ENCODE results near the gene MYO3B.
A peak's percentile ranks its signal among the peaks of the same experiment; 100 is the strongest.
"Not testable (repeated sequence)": the region's sequence is repeated elsewhere in the genome, so short reads cannot be mapped to it uniquely, and the experiment has no call there.

Gene MYO3B

DNA sequence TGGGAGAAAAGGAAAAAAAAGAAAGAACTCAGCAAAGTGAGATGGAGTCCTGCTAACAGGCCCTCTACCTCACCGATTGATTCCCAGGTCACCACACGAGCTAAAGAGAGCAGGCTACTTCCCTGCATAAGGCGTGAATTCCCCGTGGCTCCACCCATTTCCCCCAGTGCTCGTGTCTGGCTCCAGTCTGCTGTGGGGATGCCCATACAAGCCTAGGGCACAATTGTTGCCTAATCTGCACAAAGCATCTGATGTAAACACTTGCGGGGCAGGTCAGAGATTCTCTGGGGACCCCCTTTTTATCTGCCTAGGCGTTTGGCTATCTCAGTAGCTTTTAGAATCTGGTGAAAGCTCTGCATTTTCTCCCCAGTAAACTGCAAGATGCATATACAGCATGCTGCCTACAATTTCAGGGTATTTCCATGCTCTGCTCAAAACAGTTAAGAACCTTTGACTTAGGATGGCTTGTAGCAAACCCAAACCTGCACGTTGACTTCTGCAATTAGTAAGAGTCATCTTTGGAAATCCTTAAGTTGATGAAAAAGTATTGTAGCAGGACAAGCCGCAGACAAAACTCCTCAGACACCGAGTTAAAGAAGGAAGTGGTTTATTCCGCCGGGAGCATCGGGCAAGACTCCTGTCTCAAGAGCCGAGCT is 34.8 kb downstream of the MYO3B start:
- no peak for DNase-seq

- DNase-seq, result not testable (repeated sequence)
These were observed 35.3 kb downstream of the MYO3B start for GRCh38 chr2:170213281-170213625.

- DNase-seq, result no peak
These were observed 35.7 kb downstream of the MYO3B start for GRCh38 chr2:170213651-170214050.

- no peak for DNase-seq
These were observed 36.5 kb downstream of the MYO3B start for GRCh38 chr2:170214309-170214948.

DNA sequence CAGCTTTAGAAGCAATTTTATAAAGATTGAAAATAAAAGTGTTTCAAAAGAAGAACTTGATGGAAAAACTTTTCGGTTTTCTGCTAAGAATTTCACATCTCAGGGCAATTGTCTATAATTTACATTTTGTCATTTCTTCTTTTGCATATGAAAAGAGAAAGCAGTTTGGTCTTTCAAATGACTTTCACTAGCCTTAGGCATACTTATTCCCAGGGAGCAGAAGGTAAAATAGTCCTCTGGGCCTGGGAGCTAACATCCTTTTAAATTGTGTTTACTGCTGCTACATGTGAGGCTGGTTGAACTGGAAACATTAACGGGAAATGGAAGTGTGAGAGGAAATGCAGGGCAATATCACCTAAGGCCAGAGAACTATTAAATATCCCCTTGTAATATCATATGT is 37.1 kb downstream of the MYO3B start:
- DNase-seq, result no peak

GRCh38 chr2:170216428-170216827 is 38.5 kb downstream of the MYO3B start:
- no peak for DNase-seq

GRCh38 chr2:170216981-170217380 is 39.0 kb downstream of the MYO3B start:
- DNase-seq, result no peak

GRCh38 chr2:170217778-170218251 is 39.9 kb downstream of the MYO3B start:
- DNase-seq, result no peak

DNA sequence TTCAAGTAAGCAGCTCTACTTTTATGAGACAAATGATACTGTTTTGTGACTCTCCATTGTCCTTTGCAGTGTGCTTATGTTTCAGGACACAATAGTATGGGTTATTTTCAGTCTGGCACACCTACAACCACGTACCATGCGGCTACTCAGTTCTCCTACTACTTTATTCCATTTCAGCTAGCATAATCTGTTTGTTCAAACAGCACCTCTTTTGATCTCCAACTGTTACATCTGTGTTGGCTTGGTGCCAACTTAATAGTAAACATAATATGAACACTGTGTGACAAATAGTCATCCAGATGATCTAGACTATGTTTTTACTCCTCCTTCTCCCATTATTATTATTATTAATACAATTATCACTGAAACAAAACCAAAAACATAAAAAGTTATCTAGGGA is 40.5 kb downstream of the MYO3B start:
- DNase-seq, result peak; percentile 82

DNA sequence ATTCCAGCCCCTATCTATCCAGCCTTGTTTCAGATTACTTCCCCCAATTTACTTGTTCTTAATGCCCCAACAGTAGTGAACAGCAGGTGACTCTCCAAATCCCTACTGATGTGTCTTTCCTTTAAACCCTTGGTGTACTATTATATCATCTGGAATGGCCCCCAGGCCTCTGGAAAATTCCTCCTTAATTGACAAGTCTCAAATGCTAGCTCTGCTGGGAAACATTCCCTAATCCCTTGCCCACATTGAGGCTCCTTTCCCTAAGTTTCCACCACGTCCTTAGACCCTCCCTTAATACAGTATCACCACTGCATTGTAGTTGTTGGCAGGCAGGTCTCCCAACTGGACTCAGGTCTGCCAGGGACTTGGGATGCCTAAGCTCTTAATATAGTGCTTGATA is 41.0 kb downstream of the MYO3B start:
- peak; percentile 55 for DNase-seq

DNA sequence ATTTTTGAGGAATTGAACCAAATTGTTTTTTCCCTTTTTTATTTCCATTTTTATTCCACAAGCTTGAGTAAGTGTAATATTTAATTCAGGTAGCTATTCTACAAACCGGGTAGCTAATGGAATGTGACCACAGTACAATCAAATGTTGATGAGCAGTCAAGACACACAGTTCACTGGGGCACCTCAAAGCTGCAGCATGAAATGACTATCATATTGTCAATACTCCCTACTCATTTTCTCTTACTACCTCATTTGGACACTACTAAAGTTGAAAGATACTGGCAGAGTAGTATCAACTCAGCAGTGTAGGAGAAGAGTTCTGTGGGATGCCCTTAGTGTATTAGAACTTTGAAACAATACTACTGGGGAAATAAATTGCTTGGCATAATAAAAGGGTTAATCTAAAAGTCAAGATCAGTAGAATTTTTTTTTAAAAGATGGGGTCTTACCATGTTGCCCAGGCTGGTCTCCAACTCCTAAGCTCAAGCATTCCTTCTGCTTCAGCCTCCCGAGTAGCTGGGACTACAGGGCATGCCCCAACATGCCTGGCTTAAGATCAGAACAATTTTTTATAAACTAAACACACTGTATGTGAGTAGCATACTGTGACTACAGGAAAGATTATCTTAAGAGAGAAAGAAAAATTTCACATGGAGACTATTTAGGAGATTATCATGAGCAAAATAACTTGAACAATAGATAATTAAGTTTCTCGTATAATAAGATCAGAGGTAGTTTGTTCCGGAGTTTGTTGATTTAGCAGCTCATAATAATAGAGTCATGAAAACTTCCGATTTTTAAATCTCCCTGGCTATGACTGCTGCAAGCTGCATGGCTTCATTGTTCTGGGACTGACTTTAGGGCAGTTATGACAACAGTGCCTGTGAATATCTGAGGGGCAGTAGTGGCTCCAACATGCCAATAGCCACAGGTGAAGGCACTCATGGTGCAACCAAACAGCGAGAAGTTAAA is 43.7 kb downstream of the MYO3B start:
- DNase-seq, result no peak

GRCh38 chr2:170222298-170222697 is 44.4 kb downstream of the MYO3B start:
- DNase-seq, result no peak

GRCh38 chr2:170222842-170223241 is 44.9 kb downstream of the MYO3B start:
- no peak for DNase-seq

GRCh38 chr2:170224692-170225294 is 46.8 kb downstream of the MYO3B start:
- DNase-seq, result peak; percentile 82

- no peak for DNase-seq
These were observed 48.3 kb downstream of the MYO3B start for GRCh38 chr2:170226216-170226615.

GRCh38 chr2:170227507-170227947 is 49.6 kb downstream of the MYO3B start:
- DNase-seq, result no peak

DNA sequence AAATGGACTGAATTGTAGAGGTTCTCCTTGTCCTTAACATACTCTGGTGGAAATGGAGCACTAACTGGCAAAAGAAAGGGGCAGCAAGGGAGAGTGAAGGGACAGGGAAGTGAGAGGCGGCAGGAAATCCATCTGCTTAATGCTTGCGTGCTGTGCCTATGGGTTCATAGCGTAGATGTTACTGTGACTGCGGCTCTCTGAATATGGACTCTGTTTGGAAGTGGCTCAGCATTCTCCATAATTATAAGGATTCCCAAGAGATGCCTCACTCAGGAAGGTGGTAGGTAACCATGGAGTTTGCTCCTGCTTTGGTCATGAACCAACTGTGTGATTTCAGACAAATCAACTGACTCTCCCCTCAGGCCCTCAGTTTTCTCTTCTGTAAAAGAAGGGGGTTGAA is 50.0 kb downstream of the MYO3B start:
- peak; percentile 13 for DNase-seq

- DNase-seq, result no peak
These were observed 50.5 kb downstream of the MYO3B start for GRCh38 chr2:170228429-170228828.

DNA sequence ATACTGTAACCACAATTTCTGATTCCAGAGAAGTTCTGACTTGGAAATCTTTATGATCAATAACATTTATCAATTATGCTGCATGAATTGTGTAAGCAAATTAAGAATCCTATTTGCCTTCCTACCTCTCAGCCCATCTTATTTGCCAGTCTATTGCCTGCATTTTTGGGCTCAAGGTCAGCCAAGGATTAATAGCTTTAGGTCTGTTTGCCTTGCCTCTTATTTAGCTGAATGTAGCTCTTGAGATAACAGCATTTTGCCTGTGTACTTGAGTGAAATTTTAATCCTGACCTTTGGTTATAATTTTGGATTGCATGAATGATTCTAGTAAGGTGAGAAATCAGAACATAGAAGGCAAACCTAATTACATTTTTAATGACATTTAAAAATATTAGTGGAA is 51.2 kb downstream of the MYO3B start:
- DNase-seq, result peak; percentile 83

DNA sequence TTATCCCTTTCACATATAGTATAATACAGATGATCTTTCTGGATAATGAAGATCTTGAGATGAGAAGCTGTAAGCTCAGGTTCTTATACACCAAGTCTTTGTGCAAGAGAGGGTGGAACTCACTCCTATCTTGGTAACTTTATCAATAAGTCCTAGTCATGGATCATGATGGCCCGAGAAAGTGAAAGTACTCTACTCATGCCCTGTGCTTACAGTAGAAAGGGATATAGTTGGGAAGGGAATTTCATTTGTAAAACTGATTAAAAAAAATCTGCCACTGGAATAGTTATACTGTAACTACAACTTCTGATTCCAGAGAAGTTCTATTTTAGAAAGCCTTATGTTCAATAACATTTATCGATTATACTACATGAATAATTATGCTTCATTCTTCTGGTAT is 51.8 kb downstream of the MYO3B start:
- DNase-seq, result no peak

DNA sequence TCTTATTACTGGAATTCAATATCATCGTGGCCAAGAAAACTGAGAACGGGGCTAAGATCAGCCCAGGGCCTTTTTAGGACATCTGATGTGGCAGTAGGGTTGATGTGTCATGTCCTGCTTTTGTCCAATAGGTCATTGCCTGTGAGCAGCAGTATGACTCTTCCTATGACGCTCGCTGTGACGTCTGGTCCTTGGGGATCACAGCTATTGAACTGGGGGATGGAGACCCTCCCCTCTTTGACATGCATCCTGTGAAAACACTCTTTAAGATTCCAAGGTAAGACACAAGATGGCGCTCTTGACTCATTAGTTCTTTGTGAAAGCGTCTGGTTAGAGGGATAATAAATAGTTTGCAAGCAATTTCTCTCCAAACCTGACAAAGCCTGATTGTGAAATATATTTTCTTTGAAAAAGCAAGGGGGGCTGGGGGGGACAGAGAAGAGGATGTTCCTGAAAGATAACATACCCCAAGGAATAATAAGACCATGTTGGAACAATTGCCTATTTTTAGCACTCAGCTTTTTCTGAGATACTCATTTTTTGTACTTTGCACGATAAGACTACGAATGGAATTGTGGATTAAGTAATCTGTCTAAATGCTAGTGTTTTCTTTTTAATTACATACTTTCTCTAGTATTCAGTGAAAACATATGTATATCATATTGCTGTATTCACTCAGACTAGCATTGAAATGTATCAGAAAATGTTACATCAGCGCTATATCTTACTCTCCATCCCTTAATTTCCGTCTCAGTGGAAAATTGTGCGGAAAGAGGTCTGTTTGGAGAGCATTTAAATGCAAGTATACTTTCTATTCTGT is 58.1 kb downstream of the MYO3B start:
- peak; percentile 76 for DNase-seq

GRCh38 chr2:170236680-170237047 is 58.7 kb downstream of the MYO3B start:
- DNase-seq, result peak; percentile 66

Data from NCI-H1092 treated with DMSO at 0.1 percent for 48 hours (cell line).